Purkinje cell (primary cell): ENCODE data around the gene MGP. TPM values are rescaled to one million over a fixed set of nuclear protein-coding genes. Genes with fewer than 3 reads are reported as not detected.

Source experiments
- polyA plus RNA-seq: library from polyadenylated mRNA; unstranded; fragments of >200 nt; fragmentation: Nextera tagmentation; gene quantifications from 2 replicates; pipeline ENCODE4 v1.2.1, GENCODE V29; 2014

Gene MGP
- polyA plus RNA-seq, result 0.43 and 7.6 TPM in 2 replicates

GRCh38 chr12:14885718-14886221 is at the start of gene MGP:
MGP (minus strand) TSS chr12:14885854; CDS start chr12:14885791, 63 bp downstream.

GRCh38 chr12:14843425-14843887 is 42.2 kb downstream of the MGP start, which contains the start of gene ART4:
ART4 (minus strand) TSS chr12:14843526; CDS start chr12:14843113, 413 bp downstream.

Other genes starting within 250 kb of the MGP start
- not detected in 2 replicates for gene GUCY2C, start 189.3 kb downstream of the MGP start, polyA plus RNA-seq
- gene WBP11, start 82.4 kb downstream of the MGP start, polyA plus RNA-seq, result 45.0 and 84.9 TPM in 2 replicates
- 2.0 and 9.4 TPM in 2 replicates for gene C12orf60, start 82.2 kb downstream of the MGP start, polyA plus RNA-seq
- gene SMCO3, start 71.7 kb downstream of the MGP start, polyA plus RNA-seq, result not detected in 2 replicates
- gene ART4, start 42.3 kb downstream of the MGP start, polyA plus RNA-seq, result not detected in 2 replicates
- not detected in 2 replicates for gene ERP27, start 52.7 kb upstream of the MGP start, polyA plus RNA-seq
- 8.2 TPM in 1 of 2 replicates, not detected in the other for gene ARHGDIB, start 75.7 kb upstream of the MGP start, polyA plus RNA-seq
- not detected in 2 replicates for gene PDE6H, start 87.2 kb upstream of the MGP start, polyA plus RNA-seq